ENCODE results near the gene HPSE2.

The HPSE2 gene

DNA sequence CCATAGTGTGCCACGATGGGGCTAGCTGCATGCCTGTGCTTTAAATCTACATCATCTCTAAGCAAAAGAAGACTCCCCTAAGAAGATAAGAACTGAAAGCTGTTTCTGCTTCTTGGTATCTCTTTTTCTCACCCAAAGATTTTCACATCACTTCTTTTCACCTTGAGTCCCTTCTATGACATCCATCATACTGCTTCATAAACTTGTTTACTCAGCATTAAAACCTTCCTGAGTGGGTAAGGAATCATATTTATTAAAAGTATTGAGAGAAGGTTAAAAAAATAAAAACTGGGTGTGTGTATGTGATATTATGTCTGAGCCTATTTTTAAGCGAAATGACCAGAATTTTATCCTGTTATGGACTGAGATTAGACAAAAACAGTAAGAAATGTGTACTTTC, 150.3 kb downstream of the HPSE2 start:
- H3K9me3 Mint-ChIP-seq: no peaks in the 10 kb centered on the region
- H3K36me3 Mint-ChIP-seq (ENCODE audit: low read depth): no peaks in the 10 kb centered on the region
- no peaks in the 10 kb centered on the region for H3K27me3 Mint-ChIP-seq
- H3K4me1 Mint-ChIP-seq (ENCODE audit: low read depth): no peaks in the 10 kb centered on the region
- H3K4me3 Mint-ChIP-seq: no peak overlapping the region
- no peak overlapping the region for H3K27ac Mint-ChIP-seq

DNA sequence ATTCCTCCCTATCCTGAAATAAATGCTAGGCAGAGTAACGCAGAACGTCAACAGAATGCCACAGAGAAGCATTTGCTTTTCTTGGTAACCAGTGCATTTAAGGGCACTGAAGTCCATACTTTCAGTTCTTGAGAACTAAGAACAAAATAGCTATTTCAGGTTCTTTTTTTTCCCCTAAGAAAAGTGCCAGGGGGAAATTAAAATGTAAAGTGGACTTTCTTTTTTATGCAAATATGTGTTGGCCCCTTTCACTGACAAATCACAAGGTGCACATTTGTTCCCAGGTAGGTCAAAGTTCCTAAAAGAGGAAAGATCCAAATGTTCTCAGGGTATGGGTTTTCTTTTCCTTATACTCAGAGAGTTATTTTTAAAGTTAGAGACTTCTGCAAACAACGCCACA, 151.5 kb downstream of the HPSE2 start:
- Mint-ChIP-seq H3K4me3 (no peak overlapping the region), H3K4me1 (ENCODE audit: low read depth) (no peaks in the 10 kb centered on the region), H3K27ac (no peak overlapping the region), H3K9me3 (no peaks in the 10 kb centered on the region), H3K36me3 (ENCODE audit: low read depth) (no peaks in the 10 kb centered on the region), H3K27me3 (no peaks in the 10 kb centered on the region)

DNA sequence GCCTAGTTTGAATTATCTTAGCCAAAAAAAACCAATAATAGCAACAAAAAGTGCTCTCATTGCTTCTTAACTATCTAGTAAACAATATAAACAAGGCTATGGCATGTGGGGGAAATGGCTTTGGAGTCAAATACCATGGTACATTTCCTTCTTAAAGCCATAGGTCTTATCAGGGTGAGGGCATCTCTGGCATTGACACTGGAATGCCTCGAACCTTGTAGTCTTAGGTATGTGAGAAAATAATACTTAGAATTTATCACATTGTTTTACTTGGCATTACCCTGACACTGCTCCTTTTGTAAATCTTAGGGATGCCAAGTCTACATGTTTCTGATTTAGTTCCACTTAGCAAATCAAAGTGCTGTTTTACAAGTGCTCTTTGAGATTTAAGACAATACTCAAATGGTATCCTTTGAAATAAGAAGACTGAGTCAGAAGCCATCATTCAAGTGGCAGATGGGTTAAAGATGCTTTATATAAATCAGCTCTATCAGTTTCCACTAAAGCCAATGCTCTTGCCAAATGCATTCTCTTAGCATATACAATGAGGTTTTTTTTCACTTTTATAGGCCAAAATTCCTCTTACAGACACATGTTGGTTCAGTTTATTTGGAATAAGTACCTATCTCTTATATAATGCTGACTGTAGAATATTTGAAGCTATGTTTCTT, 155.2 kb downstream of the HPSE2 start:
- Mint-ChIP-seq H3K27me3 (no peaks in the 10 kb centered on the region), H3K4me1 (ENCODE audit: low read depth) (no peaks in the 10 kb centered on the region), H3K36me3 (ENCODE audit: low read depth) (no peaks in the 10 kb centered on the region), H3K9me3 (no peaks in the 10 kb centered on the region), H3K4me3 (no peak overlapping the region), H3K27ac (no peak overlapping the region)

GRCh38 chr10:99062591-99062990, 173.1 kb downstream of the HPSE2 start:
- no peaks in the 10 kb centered on the region for H3K4me1 Mint-ChIP-seq (ENCODE audit: low read depth)
- no peaks in the 10 kb centered on the region for H3K36me3 Mint-ChIP-seq (ENCODE audit: low read depth)
- no peaks in the 10 kb centered on the region for H3K27me3 Mint-ChIP-seq
- peaks cover 3% of the 10 kb centered on the region for H3K9me3 Mint-ChIP-seq
- no peak overlapping the region for H3K27ac Mint-ChIP-seq
- H3K4me3 Mint-ChIP-seq: no peak overlapping the region

DNA sequence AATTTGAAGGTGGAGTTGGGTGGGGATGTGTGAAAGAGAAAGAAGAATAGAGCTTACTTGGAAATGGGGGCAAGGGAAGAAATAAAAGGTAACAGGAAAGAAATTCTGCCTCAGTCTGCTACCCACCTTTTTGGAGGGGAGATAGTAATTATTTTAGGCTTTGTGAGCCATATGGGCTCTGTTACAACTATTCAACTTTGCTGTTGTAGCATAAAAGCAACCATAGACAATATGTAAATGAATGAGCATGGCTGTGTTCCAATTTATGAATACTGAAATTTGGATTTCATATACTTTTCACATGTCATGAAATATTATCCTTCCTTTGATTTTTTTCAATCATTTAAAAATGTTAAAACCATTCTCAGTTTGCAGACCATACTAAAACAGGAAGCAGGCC, 176.9 kb downstream of the HPSE2 start:
- Mint-ChIP-seq H3K36me3 (ENCODE audit: low read depth) (no peaks in the 10 kb centered on the region), H3K4me1 (ENCODE audit: low read depth) (no peaks in the 10 kb centered on the region), H3K27me3 (no peaks in the 10 kb centered on the region), H3K9me3 (peaks cover 4% of the 10 kb centered on the region), H3K27ac (no peak overlapping the region), H3K4me3 (no peak overlapping the region)

- H3K4me3 Mint-ChIP-seq: no peak overlapping the region
- H3K9me3 Mint-ChIP-seq: peaks cover 4% of the 10 kb centered on the region
- H3K4me1 Mint-ChIP-seq (ENCODE audit: low read depth): no peaks in the 10 kb centered on the region
- H3K27me3 Mint-ChIP-seq: no peaks in the 10 kb centered on the region
- no peaks in the 10 kb centered on the region for H3K36me3 Mint-ChIP-seq (ENCODE audit: low read depth)
- no peak overlapping the region for H3K27ac Mint-ChIP-seq
Measured at GRCh38 chr10:99057936-99058690, 177.5 kb downstream of the HPSE2 start.

GRCh38 chr10:99045671-99046070, 190.0 kb downstream of the HPSE2 start:
- Mint-ChIP-seq H3K4me3 (no peak overlapping the region), H3K27ac (no peak overlapping the region), H3K9me3 (peaks cover 11% of the 10 kb centered on the region), H3K4me1 (ENCODE audit: low read depth) (no peaks in the 10 kb centered on the region), H3K27me3 (no peaks in the 10 kb centered on the region), H3K36me3 (ENCODE audit: low read depth) (no peaks in the 10 kb centered on the region)

DNA sequence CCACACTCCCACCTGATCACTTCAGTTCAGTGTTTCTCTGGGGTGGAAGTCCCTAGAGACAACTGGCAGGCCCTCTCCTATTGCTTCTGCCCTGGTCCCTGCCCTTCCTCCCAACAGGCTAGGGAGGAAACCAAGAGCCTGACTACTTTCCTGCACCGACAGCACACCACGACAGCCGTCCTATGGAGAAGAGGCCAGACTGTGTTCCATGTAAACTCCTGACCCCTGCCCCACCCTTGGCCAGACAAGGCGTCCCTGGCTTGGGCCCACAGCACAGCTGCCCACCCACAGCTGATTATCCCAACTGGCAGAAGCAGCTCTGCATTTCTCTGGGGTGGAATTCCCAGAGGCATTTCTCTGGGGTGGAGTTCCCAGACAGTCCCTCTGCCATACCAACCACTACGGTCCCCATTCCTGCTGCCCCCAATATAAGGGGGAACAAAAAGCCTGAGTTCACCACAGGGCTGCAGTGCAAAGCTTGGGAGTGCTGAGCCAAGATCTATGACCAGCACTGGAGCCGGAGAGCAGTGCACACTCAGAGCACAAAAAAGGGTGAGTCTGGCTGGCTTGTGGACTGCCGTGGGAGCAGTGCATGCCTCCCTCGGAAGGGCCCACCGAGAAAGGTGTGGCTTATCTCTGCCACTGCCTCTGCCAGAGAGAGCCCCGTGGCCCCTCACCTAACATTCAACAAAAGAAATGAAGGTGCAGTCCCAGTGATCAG, 193.4 kb downstream of the HPSE2 start:
- H3K36me3 Mint-ChIP-seq (ENCODE audit: low read depth): no peaks in the 10 kb centered on the region
- no peaks in the 10 kb centered on the region for H3K4me1 Mint-ChIP-seq (ENCODE audit: low read depth)
- no peaks in the 10 kb centered on the region for H3K27me3 Mint-ChIP-seq
- H3K4me3 Mint-ChIP-seq: no peak overlapping the region
- H3K27ac Mint-ChIP-seq: no peak overlapping the region
- peaks cover 7% of the 10 kb centered on the region for H3K9me3 Mint-ChIP-seq

- Mint-ChIP-seq H3K4me3 (no peak overlapping the region), H3K9me3 (peaks cover 7% of the 10 kb centered on the region), H3K4me1 (ENCODE audit: low read depth) (no peaks in the 10 kb centered on the region), H3K36me3 (ENCODE audit: low read depth) (no peaks in the 10 kb centered on the region), H3K27me3 (no peaks in the 10 kb centered on the region), H3K27ac (no peak overlapping the region)
Measured at GRCh38 chr10:99041468-99041867, 194.2 kb downstream of the HPSE2 start.

GRCh38 chr10:99013885-99014284, 221.8 kb downstream of the HPSE2 start:
- Mint-ChIP-seq H3K27me3 (no peaks in the 10 kb centered on the region), H3K9me3 (no peaks in the 10 kb centered on the region), H3K4me3 (no peak overlapping the region), H3K4me1 (ENCODE audit: low read depth) (no peaks in the 10 kb centered on the region), H3K27ac (no peak overlapping the region), H3K36me3 (ENCODE audit: low read depth) (no peaks in the 10 kb centered on the region)

- H3K27ac Mint-ChIP-seq: no peak overlapping the region
- H3K36me3 Mint-ChIP-seq (ENCODE audit: low read depth): no peaks in the 10 kb centered on the region
- H3K4me1 Mint-ChIP-seq (ENCODE audit: low read depth): no peaks in the 10 kb centered on the region
- H3K4me3 Mint-ChIP-seq: no peak overlapping the region
- peaks cover 9% of the 10 kb centered on the region for H3K9me3 Mint-ChIP-seq
- H3K27me3 Mint-ChIP-seq: no peaks in the 10 kb centered on the region
Measured at GRCh38 chr10:99010286-99010685, 225.4 kb downstream of the HPSE2 start.

GRCh38 chr10:99008054-99008453, 227.6 kb downstream of the HPSE2 start:
- Mint-ChIP-seq H3K4me1 (ENCODE audit: low read depth) (no peaks in the 10 kb centered on the region), H3K27ac (no peak overlapping the region), H3K27me3 (no peaks in the 10 kb centered on the region), H3K4me3 (no peak overlapping the region), H3K9me3 (peaks cover 21% of the 10 kb centered on the region), H3K36me3 (ENCODE audit: low read depth) (no peaks in the 10 kb centered on the region)

- Mint-ChIP-seq H3K27ac (no peak overlapping the region), H3K27me3 (no peaks in the 10 kb centered on the region), H3K36me3 (ENCODE audit: low read depth) (no peaks in the 10 kb centered on the region), H3K4me3 (no peak overlapping the region), H3K9me3 (peaks cover 21% of the 10 kb centered on the region), H3K4me1 (ENCODE audit: low read depth) (no peaks in the 10 kb centered on the region)
Measured at GRCh38 chr10:99007457-99007856, 228.2 kb downstream of the HPSE2 start.

DNA sequence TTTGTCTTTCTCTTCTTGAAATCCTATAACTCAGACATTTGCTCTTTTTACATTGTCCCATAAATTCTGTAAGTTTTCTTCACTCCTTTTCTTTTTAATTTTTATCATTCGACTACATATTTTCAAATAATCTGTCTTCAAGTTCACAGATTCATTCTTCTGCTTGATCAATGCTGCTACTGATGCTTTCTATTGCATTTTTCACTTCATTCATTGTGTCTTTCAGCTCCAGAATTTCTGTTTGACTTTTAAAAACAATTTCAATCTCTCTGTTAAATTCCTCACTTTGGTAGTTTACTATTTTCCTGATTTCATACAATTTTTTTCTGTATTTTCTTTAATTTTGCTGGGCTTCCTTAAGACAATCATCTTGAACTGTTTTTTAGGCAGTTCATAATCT, 230.4 kb downstream of the HPSE2 start:
- Mint-ChIP-seq H3K9me3 (peaks cover 21% of the 10 kb centered on the region), H3K27me3 (no peaks in the 10 kb centered on the region), H3K27ac (no peak overlapping the region), H3K36me3 (ENCODE audit: low read depth) (no peaks in the 10 kb centered on the region), H3K4me3 (no peak overlapping the region), H3K4me1 (ENCODE audit: low read depth) (no peaks in the 10 kb centered on the region)

DNA sequence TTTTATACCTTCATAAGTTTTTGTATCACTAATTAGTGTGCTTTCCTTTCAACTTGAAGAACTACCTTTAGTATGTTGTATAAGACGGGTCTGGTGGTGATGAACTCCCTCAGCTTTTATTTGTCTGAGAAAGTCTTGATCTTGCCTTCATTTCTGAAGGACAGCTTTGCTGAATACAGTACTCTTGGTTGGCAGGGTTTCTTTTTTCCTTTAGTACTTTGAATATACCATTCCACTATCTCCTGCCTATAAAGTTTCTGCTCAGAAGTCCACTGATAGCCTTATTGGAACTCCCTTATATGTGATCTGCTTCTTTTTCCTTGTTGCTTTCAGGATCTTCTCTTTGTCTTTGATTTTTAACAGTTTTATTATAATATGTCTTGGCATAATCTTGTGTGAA, 230.9 kb downstream of the HPSE2 start:
- H3K4me1 Mint-ChIP-seq (ENCODE audit: low read depth): no peaks in the 10 kb centered on the region
- no peak overlapping the region for H3K4me3 Mint-ChIP-seq
- no peak overlapping the region for H3K27ac Mint-ChIP-seq
- no peaks in the 10 kb centered on the region for H3K36me3 Mint-ChIP-seq (ENCODE audit: low read depth)
- H3K9me3 Mint-ChIP-seq: peaks cover 21% of the 10 kb centered on the region
- no peaks in the 10 kb centered on the region for H3K27me3 Mint-ChIP-seq

Measured in stimulated activated naive CD8-positive, alpha-beta T cell treated with anti-CD3 and anti-CD28 coated beads, Interleukin-15, Interleukin-2, amounts not matched to agents 100 ng/mL and 50 ng/mL, for 24 hours (primary cell).